HCT116 (cell line): Measurements from ENCODE around the gene THPO.

Experiments
- CTCF ChIP-seq, 3 experiments: fragments of 200-600 bp in 1 of 3; sonication (generic) in 1 of 3; IDR thresholded peaks in 2 of 3; conservative IDR thresholded peaks in 1 of 3; 2 replicates each; pipeline ENCODE4 v1.5.1; 2012 to 2017; ENCODE audit warnings: low read depth in 2 of 3, low read length in 2 of 3, antibody characterized with exemption in 1 of 3, borderline replicate concordance in 1 of 3, control low read depth in 1 of 3, mild to moderate bottlenecking in 1 of 3, mixed read lengths in 1 of 3, mixed run types in 1 of 3, moderate library complexity in 1 of 3; ENCODE audit not compliant: insufficient read depth in 1 of 3
- EGR1 ChIP-seq: IDR thresholded peaks from 2 replicates; pipeline ENCODE4 v1.6.1; 2012; ENCODE audit warnings: low read depth
- EZH2 ChIP-seq: fragments of 200-600 bp; sonication (generic); IDR thresholded peaks from 2 replicates; pipeline ENCODE4 v1.6.1; 2017; ENCODE audit warnings: antibody characterized with exemption, mixed run types
- POLR2AphosphoS5 ChIP-seq: IDR thresholded peaks from 2 replicates; pipeline ENCODE4 v1.6.1; 2011; ENCODE audit warnings: mild to moderate bottlenecking, low read depth, low read length, moderate library complexity
- REST ChIP-seq: IDR thresholded peaks from 2 replicates; pipeline ENCODE4 v1.6.1; 2012; ENCODE audit warnings: low read depth
- SIN3A ChIP-seq: IDR thresholded peaks from 2 replicates; pipeline ENCODE4 v1.6.1; 2012; ENCODE audit warnings: low read depth
- ZBTB33 ChIP-seq: IDR thresholded peaks from 2 replicates; pipeline ENCODE4 v1.6.1; 2011; ENCODE audit warnings: mild to moderate bottlenecking, low read length, moderate library complexity; ENCODE audit not compliant: insufficient replicate concordance; ENCODE audit errors: extremely low read depth

- TF ChIP-seq CTCF (IDR thresholded peaks at IDR 0.05 in 2 of 3, conservative IDR thresholded peaks at IDR 0.05 in 1 of 3; ENCODE audit: borderline replicate concordance in 1 of 3, insufficient read depth in 1 of 3, low read depth in 2 of 3, low read length in 2 of 3) (peak in 2 of 3 experiments; percentile 95 to 98; a peak in 4 of 6 replicates), EGR1 (no peak), EZH2 (no peak), ZBTB33 (no peak), POLR2AphosphoS5 (peak; percentile 41), SIN3A (no peak), REST (no peak)
Observed at GRCh38 chr3:184371570-184372018, 6.4 kb downstream of the THPO start.
